Left ventricle myocardium inferior (tissue), 1 donor: ENCODE results near the gene CAPN6. TPM values are rescaled to one million over a fixed set of nuclear protein-coding genes. Genes with fewer than 3 reads are reported as not detected.

ENCODE experiments used
- DNase-seq: peaks from one replicate; pipeline ENCODE4 v3.0.0-alpha.2; 2020
- H3K27ac ChIP-seq: fragments of 200-600 bp; replicated peaks from 2 replicates; pipeline ENCODE4 v1.8.0; 2021
- H3K27me3 ChIP-seq: fragments of 200-600 bp; 2 replicates; pipeline ENCODE4 v1.8.0; 2021; ENCODE audit warnings: low read depth
- H3K36me3 ChIP-seq: fragments of 200-600 bp; 2 replicates; pipeline ENCODE4 v1.8.0; 2021
- H3K4me1 ChIP-seq: fragments of 200-600 bp; 2 replicates; pipeline ENCODE4 v1.8.0; 2021
- H3K4me3 ChIP-seq: fragments of 200-600 bp; 2 replicates; pipeline ENCODE4 v1.8.0; 2021; ENCODE audit warnings: mild to moderate bottlenecking, moderate library complexity
- H3K9me3 ChIP-seq: fragments of 200-600 bp; replicated peaks from 2 replicates; pipeline ENCODE4 v1.8.0; 2021
- intact Hi-C: fragments of 100-400 bp; cut with micrococcal nuclease; formaldehyde crosslinking; loops from one replicate; pipeline ENCODE4 v1.11.0; 2022
- long read RNA-seq: library from polyadenylated mRNA; unstranded; transcript quantifications from one replicate; pipeline ENCODE4 v2.0.0, GENCODE V29; 2021
- total RNA-seq: library from RNA; stranded (reverse); fragmentation: NEBNext Ultra II Directional; extraction: Animal tissue kit (Norgen Biotek cat#: 25700); gene quantifications from one replicate; pipeline ENCODE4 v1.2.1, GENCODE V29; 2021
- TF ChIP-seq, protein P1 (sequence below): fragments of 200-600 bp; IDR thresholded peaks from 2 replicates; pipeline ENCODE4 v1.8.0; 2021; ENCODE audit warnings: antibody characterized with exemption, mild to moderate bottlenecking, borderline replicate concordance
- donor health status: DM: no; HTN: yes; CAD: no; lungs with severe emphysema.

The CAPN6 gene, protein sequence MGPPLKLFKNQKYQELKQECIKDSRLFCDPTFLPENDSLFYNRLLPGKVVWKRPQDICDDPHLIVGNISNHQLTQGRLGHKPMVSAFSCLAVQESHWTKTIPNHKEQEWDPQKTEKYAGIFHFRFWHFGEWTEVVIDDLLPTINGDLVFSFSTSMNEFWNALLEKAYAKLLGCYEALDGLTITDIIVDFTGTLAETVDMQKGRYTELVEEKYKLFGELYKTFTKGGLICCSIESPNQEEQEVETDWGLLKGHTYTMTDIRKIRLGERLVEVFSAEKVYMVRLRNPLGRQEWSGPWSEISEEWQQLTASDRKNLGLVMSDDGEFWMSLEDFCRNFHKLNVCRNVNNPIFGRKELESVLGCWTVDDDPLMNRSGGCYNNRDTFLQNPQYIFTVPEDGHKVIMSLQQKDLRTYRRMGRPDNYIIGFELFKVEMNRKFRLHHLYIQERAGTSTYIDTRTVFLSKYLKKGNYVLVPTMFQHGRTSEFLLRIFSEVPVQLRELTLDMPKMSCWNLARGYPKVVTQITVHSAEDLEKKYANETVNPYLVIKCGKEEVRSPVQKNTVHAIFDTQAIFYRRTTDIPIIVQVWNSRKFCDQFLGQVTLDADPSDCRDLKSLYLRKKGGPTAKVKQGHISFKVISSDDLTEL
- not detected for total RNA-seq
- long read RNA-seq, result 0 reads

DNA sequence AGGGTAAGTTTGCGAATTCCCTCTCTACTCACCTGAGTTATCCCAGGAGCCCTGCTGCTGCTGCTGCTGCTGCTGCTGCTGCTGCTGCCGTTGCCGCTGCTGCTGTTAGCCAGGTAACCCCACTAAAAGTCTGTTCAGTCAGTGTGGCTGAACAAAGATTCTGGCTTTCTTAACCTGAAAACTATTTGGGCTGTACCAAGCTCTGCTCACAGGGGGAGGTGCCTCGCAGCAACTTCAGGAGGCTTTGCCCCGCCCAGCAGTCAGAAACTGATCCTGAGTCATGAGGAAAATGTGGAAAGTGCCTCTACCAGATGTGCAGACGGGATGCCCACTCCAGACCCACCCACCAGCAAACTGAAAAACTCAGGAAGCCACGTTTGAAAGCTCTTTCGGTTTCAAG lies at the start of gene CAPN6:
Gene CAPN6, minus strand, starts transcription at position 145 of the 400 bp plus-strand sequence. CDS start 6,547 bp downstream, outside the sequence.
- no peak for DNase-seq
- Histone ChIP-seq H3K27ac (no peak within 1 kb of the TSS), H3K27me3 (no peaks in the 10 kb centered on the region), H3K4me1 (no peaks in the 10 kb centered on the region), H3K4me3 (no peak within 1 kb of the TSS), H3K9me3 (no peaks in the 10 kb centered on the region), H3K36me3 (no peaks in the 10 kb centered on the region)
- TF ChIP-seq, protein P1, sequence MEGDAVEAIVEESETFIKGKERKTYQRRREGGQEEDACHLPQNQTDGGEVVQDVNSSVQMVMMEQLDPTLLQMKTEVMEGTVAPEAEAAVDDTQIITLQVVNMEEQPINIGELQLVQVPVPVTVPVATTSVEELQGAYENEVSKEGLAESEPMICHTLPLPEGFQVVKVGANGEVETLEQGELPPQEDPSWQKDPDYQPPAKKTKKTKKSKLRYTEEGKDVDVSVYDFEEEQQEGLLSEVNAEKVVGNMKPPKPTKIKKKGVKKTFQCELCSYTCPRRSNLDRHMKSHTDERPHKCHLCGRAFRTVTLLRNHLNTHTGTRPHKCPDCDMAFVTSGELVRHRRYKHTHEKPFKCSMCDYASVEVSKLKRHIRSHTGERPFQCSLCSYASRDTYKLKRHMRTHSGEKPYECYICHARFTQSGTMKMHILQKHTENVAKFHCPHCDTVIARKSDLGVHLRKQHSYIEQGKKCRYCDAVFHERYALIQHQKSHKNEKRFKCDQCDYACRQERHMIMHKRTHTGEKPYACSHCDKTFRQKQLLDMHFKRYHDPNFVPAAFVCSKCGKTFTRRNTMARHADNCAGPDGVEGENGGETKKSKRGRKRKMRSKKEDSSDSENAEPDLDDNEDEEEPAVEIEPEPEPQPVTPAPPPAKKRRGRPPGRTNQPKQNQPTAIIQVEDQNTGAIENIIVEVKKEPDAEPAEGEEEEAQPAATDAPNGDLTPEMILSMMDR, result no peak
- intact Hi-C loops, result no loop called here

DNA sequence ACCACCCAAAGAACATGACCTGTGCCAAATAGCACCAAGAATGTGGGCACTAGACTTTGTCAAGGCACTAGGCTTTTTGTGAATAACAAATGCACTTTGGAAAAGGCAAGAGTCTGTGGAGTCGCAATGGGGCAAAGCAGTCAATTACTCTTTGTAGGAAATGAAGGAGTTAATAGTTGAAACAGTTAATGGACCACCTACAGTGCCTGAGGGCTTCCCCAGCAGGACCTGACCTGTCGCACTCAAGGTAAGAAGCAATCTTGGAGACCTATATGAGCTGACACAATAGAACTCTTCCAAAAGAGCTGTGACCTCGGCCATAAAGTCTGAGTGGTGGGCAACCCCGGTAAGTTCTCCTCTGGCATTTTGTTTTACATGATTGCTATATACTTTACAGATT lies 49.2 kb upstream of the CAPN6 start:
- no peaks in the 10 kb centered on the region for H3K9me3 ChIP-seq
- no peaks in the 10 kb centered on the region for H3K36me3 ChIP-seq
- no peaks in the 10 kb centered on the region for H3K27me3 ChIP-seq
- H3K27ac ChIP-seq, result no peak overlapping the region
- intact Hi-C loops, result no loop called here
- TF ChIP-seq, protein P1, result no peak
- no peak overlapping the region for H3K4me3 ChIP-seq
- no peaks in the 10 kb centered on the region for H3K4me1 ChIP-seq
- no peak for DNase-seq

DNA sequence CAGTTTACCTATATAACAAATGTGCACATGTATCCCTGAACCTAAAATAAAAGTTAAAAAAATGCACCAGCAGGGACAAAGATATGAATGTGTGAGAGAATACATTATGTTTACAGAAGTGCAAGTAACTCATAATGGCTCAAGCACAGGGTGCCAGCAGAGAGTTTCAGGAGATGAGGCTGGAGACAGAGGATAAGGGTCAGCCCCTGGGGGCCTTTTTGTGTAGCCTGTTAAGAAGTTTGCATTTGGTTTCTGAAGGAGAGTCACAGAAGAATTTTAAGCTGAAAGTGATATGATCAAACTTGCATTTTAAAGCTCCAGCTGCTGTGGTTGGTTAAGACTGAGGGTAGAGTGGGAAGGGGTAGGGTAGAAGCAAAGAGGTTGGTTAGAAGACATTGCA lies 48.6 kb upstream of the CAPN6 start:
- H3K9me3 ChIP-seq, result no peaks in the 10 kb centered on the region
- H3K4me1 ChIP-seq, result no peaks in the 10 kb centered on the region
- no peaks in the 10 kb centered on the region for H3K27me3 ChIP-seq
- TF ChIP-seq, protein P1, result no peak
- H3K27ac ChIP-seq, result no peak overlapping the region
- intact Hi-C loops, result no loop called here
- no peak overlapping the region for H3K4me3 ChIP-seq
- no peak for DNase-seq
- no peaks in the 10 kb centered on the region for H3K36me3 ChIP-seq

DNA sequence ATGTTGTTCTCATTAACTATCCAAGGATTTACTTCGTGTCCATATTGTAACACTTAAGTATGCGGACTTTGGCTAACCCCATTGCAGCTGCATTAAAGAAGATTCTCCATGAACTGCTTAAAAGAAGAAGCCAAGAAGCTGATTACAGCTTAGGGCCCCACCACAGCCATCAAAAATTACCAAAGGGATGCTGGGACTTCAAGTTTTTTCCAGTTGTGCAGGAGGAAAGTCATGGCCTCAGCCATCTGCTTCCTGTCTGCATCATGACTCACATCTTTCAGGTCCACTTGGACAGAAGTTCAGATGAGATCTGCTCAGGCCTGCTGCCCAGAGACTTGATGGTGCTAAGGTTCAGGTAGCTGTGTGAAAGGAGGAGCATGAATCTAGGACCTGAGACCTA lies 38.8 kb upstream of the CAPN6 start:
- Histone ChIP-seq H3K36me3 (no peaks in the 10 kb centered on the region), H3K9me3 (no peaks in the 10 kb centered on the region), H3K27me3 (no peaks in the 10 kb centered on the region), H3K4me1 (no peaks in the 10 kb centered on the region), H3K27ac (no peak overlapping the region), H3K4me3 (no peak overlapping the region)
- no peak for DNase-seq
- TF ChIP-seq, protein P1, result no peak
- intact Hi-C loops, result no loop called here

DNA sequence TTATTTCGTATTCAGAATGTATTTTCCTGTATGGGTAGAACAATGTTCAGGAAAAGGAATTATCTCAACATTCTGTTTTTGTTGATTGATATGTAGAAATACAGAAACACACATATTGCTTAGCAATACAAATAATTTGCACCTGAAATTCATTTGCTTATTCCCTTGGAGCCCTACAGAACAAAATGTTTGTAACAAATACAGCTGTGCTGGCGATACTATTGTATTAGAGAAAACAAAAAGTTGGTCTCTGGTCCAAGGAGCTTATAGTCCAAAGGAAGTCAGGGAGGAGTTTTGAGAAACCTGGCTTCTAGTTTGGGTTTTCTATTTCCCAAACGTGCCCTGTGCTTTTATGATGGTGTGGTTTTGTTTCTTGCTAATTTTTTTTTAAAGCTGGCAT lies 37.8 kb upstream of the CAPN6 start:
- TF ChIP-seq, protein P1, result no peak
- Histone ChIP-seq H3K27ac (no peak overlapping the region), H3K27me3 (no peaks in the 10 kb centered on the region), H3K4me1 (no peaks in the 10 kb centered on the region), H3K9me3 (no peaks in the 10 kb centered on the region), H3K4me3 (no peak overlapping the region), H3K36me3 (no peaks in the 10 kb centered on the region)
- DNase-seq, result no peak
- intact Hi-C loops, result no loop called here
